NCI-H1048 (cell line): ENCODE data around the gene CIB4.

Experiments used
- DNase-seq: peaks from one replicate; lab custom pipeline; 2025; lab: John Stamatoyannopoulos, UW

The CIB4 gene

DNA sequence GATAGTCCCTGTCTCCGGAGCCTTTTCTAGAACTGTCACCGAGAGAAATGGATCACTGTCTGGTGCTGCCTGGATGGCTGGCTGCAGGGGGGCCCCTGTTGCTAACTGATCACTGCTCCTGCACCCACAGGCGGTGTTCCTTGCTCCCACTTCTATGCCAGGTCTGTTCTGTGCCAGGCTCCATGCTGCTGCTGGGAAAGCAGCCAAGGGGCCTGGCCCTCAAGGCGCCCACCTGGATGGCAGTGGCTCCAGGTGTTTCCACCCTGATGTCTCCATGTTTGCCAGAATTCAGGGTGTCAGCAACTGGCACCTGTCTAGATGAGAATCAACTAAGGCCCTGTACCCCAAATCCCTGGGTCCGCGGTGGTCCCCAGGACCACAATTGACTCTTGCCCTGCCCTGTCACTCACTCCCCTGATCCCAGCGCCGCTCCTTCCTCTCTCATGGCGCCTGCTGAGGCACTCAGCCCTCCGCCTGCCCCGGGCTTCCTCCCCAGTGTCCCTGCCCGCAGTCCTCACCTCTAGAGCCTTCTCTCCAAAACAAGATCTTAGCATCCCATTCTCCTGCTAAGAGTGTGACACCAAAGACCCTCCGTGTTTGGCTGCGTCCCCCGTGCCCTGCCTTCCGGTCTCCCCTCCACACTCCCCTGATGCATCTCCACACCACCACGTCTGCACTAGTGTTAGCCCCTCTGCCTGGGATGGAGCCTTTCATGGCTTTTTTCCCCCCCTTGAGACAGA is 90.7 kb downstream of the CIB4 start:
- DNase-seq, result no peak

DNA sequence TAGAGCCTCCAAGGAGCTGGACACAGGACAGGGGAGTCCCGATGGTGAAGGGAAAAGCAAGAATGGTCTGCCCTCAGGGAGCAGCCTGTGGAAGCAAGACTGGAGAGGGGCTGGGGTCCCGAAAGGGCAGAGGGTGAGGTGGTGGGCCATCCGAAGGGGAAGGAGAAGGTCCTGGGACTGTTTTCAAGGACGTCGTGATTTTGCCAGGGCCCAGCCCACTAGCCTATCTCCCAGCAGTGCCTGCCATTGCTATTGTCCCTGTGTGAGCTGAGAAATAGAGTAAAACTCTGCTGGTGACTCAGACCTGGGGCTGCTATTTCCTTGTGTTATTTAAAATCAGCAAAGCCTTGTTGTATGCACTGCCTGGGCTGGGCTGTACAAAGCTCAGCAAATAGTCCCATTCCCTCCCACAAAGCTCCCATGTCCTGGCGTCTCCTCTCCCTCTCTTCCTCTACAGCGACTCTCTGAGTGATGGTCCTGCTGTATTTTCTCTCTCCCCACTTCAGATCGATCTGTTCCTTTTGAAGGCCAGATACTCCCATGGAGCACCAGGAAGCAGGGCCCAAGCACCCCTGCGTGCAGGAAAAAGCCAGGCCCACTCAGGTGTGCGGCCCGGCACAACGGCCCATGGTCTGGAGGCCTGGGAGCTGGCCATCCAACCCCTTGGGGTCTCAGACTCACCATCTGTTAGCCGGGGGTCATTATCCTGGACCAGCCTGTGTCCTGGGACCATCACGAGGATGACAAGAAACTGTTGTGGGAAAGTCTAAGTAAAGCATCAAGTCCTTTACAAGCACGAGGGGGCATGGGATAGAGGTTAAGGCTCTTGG is 98.3 kb downstream of the CIB4 start:
- DNase-seq, result no peak

DNA sequence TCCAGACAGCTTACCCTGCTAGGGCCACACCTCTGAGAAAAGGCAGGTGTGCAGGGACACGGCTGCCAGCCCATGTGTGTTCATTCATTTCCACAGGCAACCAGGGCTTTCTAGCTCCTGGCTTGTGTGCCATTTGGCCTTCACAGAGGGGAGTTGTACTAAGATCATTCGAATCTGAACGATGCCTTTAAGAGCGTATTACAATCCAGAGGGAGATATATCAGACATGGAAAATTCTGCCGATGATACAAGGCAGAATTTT is 99.0 kb downstream of the CIB4 start:
- no peak for DNase-seq

DNA sequence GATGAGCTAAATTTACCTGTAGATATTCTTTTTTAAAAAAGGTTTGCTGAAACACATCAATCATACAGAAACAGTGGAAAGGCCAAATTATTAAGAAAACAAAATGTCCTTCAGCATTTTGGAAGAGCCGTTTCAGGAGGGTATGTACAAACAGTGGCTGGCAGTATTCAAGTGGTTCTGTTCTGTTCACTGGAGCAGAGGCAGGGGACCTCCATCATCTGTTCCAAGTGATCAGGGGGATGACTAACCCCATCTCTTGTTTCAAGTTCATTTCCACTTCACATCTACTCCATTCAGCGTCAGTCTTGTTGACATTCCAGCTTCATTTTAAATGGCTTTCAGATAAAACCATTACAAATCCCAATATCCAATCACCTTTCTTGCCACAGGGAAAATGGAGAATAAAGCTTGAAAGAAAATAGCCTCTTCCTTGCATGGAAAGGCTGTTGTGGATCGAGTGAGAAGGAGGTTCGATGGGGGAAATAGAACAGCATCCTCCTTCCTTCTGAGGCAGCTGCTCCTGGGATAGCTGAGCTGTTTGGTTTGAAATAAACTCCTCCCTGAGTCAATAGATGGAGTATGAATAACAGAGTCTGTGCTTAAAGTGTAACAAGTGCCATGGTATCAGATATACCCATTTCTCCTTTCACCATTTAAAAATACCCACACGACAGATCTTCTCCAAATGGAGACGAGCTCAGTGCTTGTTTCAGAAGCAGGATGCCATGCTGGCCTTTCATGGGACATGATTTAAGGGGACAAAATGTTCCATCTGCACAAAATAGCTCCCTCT is 99.6 kb downstream of the CIB4 start:
- no peak for DNase-seq

DNA sequence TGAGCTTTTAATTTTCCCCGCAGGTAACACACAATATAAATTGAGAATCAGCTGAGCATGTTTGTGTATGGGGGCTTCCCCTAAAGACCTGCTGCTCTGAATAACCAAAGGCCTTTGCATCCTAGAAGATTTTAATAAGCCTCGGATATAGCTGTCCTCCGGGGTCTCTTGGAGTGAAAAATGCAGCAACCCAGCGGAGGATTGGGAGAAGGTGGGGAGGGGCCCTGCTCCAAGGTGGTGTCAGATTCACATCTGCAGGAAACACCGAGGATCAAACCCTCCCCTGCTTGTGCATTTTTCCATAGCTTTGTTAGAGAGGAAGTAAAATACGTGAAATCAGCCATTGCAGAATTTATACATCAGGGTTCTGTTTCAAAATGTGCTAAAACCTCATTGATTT is 100.2 kb downstream of the CIB4 start:
- DNase-seq, result no peak

DNA sequence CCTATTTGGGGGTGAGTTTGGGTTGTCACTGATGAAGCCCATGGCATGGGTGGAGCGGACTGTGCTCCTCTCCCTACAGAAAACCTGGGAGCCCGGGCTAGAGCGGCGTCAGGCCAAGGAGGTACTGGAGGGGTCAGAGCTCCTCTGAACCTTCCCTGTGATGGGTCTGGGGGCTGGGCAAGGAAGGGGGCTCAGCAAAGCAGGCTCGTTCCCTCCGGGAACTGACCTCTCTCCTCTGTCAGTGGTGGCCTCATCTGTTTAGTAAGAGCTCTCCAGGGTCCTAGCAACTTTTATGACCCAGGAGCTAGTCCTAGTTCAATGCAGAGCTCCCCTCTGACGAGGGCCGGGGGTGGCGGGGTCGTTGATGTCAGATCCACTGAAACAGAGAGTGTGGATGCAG is 100.9 kb downstream of the CIB4 start:
- no peak for DNase-seq

DNA sequence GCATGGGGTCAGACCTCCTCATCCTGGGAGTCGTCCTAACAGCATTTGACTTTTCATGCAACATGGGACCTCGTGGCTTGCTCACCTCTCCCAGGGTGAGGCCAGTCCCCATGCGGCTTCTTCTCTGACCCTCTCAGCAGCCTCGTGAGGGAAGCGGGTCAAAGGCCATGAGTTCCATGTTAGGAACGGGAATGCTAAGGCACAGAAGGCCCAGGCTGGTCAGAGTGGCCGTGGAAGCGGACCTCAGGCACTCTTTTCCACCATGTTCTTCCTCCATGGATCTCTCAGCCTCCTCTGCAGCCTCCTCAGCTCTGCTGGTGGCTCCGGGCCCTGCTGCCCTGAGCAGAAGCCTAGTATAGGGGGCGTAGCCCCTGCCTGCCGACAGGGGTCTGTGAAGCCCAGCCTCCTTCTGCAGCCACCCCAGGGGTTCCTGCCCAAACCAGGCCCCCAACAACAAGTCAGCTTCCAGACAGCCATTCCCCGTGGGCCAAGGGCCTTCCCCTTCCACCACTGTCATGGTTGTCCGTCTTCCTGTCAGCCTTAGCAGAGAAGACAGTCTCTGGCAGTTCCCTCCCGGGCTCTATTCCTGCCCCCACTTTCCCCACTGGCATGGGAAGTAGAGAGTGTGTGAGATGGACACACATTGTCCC is 103.2 kb downstream of the CIB4 start:
- no peak for DNase-seq

DNA sequence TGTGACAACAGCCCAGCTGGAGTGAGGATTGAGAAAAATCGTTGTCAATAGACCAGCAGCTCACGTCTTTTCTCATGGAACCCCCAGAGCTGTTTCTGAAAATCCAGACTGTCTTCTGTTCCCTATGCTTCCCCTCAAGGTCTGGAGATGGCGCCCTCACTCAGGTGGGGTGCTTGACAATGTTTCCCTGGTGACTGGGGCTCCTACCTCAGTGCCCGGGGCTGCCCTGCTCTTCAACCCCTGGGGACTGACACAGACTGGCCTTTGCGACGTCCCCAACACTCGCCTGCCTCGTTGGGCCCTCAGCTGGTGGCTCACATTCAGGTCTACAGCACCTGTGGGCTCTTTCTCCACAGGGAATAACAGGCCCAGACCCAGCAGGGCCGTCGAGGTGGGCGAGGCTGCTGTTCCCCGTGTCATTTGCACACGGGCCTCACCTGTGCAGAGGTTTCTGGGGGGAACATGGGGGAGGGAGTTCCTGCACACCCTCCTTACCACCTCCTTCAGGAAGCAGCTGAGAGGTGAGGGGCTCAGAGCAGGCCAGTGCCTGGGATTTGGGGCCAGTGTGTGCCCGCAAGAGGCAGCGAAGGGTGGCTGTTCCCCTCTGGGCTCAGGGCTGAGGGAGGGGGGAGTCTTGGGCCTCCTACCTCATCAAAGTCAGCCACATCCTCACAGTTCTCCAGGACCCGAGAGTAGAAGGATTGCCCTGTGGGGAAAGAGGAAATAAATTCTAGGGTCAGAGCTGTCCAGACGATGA is 103.9 kb downstream of the CIB4 start:
- DNase-seq, result no peak

DNA sequence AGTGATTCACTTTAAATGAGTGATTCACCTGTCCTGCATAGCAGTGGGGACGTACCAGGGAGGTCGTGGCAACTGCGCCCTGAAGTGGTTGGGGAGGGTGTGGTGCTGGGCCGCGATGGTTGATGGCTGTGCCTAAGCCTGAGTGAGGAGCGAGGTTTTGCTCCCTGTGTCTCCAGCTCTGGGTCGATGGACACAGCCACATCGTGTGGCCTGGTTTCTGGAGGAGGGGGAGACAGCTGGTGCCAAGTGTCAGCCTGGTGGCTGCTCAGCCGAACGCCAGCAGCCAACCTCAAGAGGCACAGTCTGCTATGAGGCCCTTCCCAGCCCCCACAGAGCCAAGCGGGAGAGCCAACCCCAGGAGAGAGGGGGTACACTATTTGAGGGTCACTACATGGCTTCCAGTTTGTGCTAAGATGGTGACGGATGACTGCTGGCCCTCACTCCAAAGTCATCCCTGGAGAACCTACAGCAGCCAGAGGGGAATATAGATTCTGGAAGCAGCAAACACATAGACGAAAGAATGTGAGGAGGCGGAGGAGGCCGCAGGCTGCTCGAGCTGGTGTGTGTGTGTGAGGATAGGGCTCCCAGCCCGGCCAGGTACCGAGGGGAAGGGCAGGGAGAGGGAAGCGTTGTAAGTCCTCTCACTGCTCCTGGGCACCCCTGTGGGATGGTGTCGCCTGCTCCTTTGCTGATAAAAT is 104.6 kb downstream of the CIB4 start:
- no peak for DNase-seq

DNA sequence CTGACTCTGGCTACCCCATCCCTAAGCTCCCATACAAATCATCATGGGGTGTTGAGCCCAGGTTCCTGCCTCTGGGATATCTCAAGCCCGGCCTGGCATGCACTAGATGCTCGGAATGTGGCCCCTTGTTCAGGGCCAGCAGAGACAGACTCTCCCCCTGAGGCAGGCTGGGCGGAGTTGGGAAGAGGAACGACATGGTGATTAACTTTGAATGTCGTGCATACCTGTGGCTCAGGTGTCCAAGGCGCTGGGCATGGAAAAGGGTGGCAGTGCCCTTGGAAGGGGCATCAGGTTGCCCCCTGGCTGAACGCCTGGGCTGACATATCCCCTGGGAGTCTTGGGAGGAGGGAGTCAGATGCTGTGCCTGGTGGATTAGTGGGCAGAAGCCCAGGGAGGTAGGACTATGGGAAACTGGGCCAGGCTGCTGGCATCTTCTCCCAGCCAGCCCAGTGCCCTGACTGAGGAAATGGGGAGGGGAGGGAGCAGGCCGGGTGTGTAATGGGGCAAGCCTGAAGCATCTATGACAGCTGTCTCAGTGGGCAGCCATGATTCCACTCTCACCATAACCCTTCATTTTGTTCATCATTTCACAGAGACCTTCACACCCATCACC is 105.4 kb downstream of the CIB4 start:
- no peak for DNase-seq

DNA sequence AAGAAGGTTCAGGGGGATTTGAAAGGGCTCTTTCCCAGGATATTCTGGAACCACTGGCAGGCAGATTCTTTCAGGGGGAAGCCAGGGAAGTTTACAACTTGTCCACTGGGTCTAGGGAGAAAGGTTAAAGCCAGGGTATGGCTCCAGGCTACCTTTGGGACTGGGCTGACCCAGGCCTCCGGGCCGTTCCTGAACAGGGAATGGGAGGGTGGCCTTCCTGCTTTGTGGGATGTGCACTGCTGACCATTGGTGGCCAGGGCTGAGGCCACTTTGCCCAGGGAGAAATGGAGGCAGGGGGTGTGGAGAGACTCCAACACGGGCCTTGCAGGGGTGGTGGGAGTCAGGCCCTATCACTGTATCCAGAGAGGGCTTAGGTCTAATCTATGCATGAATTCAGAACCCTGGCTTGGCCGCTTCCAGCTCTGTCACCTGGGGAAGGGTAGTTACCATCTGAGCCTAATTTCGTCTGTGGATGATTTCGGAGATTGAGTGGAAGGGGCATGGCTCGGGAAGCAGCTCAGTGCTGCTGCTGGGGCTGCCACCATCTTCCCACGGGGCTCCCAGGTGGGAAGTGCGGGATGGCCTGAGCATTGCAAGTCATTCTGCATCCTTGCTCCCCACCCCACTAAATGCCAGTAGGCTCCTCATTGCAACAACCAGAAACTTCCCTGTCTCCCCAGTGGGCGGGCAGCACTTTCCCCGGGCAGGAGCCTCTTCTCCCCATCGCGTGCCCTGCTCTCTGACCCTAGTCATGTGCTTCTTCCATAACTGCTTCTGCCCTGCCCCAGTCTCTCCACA is 106.1 kb downstream of the CIB4 start:
- DNase-seq, result no peak

DNA sequence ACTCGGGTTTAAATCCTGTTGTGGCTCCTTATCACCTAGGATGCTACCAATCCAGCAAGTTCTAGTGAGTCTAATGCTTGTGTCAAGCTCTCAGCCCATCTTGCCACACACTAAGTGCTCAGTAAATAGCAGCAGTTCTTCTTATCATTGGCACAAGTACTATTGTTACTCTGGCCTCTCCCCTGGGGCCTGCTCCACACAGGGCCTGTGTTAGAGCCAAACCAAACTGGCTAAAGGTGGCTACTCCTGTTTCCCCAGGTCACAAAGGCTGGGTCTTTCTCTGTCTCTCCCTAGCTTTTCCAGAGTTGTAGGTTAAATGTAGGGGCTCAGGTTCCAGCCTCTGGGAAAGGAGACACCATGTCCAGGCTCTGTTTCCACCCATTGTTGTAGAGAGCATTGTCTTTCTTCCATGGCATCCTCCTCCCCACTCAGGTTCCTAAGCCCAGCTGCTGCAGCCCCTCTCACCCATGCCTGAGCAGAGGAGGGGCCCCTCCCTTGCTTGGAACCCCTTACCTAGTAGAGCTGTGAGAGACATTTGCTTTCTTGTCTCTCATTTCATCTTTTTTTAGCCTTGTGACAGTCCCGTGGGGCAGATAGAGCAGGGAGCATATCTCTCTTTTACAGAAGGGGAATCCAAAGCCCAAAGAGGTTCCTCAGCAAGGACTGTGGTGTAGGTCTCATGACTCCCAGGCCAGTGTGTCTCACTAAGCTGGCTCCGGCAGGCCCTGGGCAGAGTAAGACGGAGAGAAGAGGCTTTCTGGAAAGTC is 106.9 kb downstream of the CIB4 start:
- DNase-seq, result no peak

DNA sequence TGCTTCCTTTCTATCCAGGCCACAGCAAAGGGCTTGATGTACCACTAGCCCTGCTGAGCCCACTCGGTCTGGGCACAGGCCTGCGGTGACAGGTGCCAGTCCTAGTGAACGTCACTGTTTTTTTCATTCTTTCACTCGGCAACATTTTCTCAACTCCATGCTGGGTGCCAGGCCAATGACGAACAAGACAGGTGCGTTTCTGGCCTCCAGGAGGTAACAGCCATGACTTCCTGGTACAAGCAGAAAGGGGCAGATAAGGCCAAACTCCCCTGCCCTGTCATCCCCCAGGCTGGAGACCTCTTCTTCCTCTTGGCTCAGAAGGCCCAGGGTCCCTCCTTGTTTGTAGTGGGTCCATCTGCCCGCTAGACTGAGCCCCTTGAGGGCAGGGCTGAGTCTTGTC is 107.5 kb downstream of the CIB4 start:
- DNase-seq, result no peak

DNA sequence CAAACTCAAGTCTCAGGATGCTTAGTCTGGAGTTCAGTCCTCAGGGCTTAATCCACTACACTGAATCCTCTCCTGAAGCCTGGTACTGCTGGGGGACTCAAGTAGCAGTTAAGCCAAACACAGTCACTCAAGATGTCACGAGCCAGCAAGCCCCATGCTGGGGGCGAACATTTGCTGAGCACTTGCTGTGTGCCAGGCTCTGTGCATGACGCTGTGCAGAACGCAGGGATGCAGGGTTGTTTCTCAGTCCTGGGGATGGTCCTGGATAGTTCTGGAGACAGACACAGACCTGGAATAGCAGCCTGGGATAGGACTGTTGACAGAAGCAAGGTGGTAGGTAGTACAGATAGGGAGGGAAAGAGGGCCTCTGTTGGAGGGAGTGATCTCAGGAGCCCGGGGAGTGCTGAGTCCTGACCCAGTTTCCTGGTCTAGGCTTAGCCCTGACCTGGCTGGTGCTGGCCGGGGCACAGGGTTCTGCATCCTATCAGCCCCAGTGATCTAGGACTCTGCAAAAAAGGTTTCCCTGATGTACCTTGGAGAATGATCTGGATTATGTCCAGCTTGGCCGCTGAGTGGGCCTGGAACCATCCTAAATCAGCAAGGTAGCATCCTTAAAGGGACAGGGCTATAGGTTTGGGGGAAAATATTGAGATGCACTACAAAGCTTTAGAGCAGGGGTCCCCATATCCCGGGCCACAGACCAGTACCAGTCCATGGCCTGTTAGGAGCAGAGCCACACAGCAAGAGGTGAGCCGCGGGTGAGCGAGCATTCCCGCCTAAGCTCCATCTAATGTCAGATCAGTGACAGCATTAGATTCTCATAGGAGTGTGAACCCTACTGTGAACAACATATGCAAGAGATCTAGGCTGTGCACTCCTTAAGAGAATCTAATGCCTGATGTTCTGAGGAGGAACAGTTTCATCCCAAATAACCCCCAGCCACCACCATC is 108.6 kb downstream of the CIB4 start:
- DNase-seq, result no peak
